ENCODE measurements around the gene NLRP6. TPM values are rescaled to one million over a fixed set of nuclear protein-coding genes. Genes with fewer than 3 reads are reported as not detected.

Gene NLRP6
- total and polyA plus RNA-seq, 9 donors, result 0.02 to 1.1 (median 0.20) TPM; not detected in 3

GRCh38 chr11:304061-304506 lies 25.9 kb downstream of the NLRP6 start:
- H3K27ac ChIP-seq, result no peak overlapping the region
- no peaks in the 10 kb centered on the region for H3K9me3 ChIP-seq
- peaks cover 3% of the 10 kb centered on the region for H3K4me1 ChIP-seq (ENCODE audit: insufficient read depth)
- TF ChIP-seq EP300 (IDR thresholded peaks at IDR 0.05) (no peak), POLR2A (IDR thresholded peaks at IDR 0.05) (no peak)
- H3K27me3 ChIP-seq, result no peaks in the 10 kb centered on the region
- H3K36me3 ChIP-seq, result no peaks in the 10 kb centered on the region
- DNase-seq, result peak in 4 of 5 donors; percentile 38 to 71 (median 60)
- 77 to 93% (median 79%) methylated on average over 52 of the region's 52 CpGs for WGBS, 3 donors
- H3K4me3 ChIP-seq, result no peak overlapping the region
- intact Hi-C loops (cut with DNase I), result loop anchor here in 2 of 4 donors (10.0 kb wide), 2 partner anchors 69 to 99 kb away; partner anchors contain the start of genes BET1L (in 1 of the 2), PSMD13 (in 1 of the 2), RIC8A (in 1 of the 2) and SIRT3 (in 1 of the 2)

DNA sequence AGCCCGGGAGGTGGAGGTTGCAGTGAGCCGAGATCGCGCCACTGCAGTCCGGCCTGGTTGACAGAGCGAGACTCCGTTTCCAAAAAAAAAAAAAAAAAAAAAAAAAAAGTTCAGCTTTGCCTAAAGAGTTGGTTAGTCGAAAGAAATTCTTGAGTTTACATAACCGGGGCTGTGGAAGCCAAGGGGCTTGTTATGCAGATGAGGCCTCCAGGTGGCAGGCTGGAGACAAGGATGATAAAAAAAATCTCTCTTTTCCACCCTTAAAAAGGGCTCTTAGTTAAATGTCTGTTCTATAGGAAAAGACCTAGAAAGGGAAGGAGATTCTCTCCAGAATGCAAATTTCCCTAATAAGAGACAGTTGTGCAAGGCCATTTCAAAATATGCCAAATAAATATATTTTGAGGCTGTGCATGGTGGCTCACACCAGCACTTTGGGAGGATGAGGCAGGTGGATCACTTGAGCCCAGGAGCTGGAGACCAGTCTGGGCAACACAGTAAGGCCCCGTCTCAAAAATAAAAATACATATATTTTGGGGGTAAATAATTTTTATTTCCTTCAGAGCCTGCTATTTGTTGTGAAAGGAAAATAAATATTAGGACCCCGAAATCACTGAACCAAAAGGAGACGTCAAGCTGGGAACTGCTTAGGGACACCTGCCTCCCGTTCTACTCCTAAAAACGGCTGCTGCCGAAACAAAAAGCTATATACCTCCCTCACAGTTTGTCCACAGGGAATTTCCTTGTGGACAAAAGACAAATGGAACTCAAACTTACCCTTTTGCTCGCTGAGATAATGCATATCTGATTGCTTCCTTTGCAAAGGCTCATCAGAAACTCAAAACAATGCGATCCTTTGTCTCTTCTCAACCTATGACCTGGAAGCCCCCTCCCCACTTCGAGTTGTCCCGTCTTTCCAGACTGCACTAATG lies 27.0 kb downstream of the NLRP6 start:
- intact Hi-C loops (cut with DNase I), result loop anchor here (5.0 to 10.0 kb wide), 4 partner anchors 52 to 142 kb away; partner anchors contain the start of genes BET1L (in 1 of the 4), PSMD13 (in 1 of the 4), RIC8A (in 1 of the 4) and SIRT3 (in 1 of the 4)
- DNase-seq, result peak; percentile 74 to 90 (median 83)
- TF ChIP-seq EP300 (IDR thresholded peaks at IDR 0.05) (no peak), POLR2A (IDR thresholded peaks at IDR 0.05) (peak; percentile 13)
- TF ChIP-seq, protein P1, sequence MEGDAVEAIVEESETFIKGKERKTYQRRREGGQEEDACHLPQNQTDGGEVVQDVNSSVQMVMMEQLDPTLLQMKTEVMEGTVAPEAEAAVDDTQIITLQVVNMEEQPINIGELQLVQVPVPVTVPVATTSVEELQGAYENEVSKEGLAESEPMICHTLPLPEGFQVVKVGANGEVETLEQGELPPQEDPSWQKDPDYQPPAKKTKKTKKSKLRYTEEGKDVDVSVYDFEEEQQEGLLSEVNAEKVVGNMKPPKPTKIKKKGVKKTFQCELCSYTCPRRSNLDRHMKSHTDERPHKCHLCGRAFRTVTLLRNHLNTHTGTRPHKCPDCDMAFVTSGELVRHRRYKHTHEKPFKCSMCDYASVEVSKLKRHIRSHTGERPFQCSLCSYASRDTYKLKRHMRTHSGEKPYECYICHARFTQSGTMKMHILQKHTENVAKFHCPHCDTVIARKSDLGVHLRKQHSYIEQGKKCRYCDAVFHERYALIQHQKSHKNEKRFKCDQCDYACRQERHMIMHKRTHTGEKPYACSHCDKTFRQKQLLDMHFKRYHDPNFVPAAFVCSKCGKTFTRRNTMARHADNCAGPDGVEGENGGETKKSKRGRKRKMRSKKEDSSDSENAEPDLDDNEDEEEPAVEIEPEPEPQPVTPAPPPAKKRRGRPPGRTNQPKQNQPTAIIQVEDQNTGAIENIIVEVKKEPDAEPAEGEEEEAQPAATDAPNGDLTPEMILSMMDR (IDR thresholded peaks at IDR 0.05), result peak; percentile 49 to 85 (median 82)
- no peaks in the 10 kb centered on the region for H3K9me3 ChIP-seq
- H3K36me3 ChIP-seq, result no peaks in the 10 kb centered on the region
- no peak overlapping the region for H3K4me3 ChIP-seq
- peaks cover 8% of the 10 kb centered on the region for H3K4me1 ChIP-seq (ENCODE audit: insufficient read depth)
- H3K27ac ChIP-seq, result no peak overlapping the region
- no peaks in the 10 kb centered on the region for H3K27me3 ChIP-seq
- 30 to 37% (median 36%) methylated on average over 19 of the region's 19 CpGs for WGBS, 3 donors

GRCh38 chr11:305844-306211 lies 27.6 kb downstream of the NLRP6 start:
- Histone ChIP-seq H3K36me3 (no peaks in the 10 kb centered on the region), H3K9me3 (no peaks in the 10 kb centered on the region), H3K27me3 (no peaks in the 10 kb centered on the region), H3K27ac (peak overlapping the region; percentile 30 to 92), H3K4me1 (ENCODE audit: insufficient read depth) (peaks cover 8% of the 10 kb centered on the region), H3K4me3 (no peak overlapping the region)
- DNase-seq, result no peak
- TF ChIP-seq, protein P1 (IDR thresholded peaks at IDR 0.05), result no peak
- no peak for TF ChIP-seq POLR2A (IDR thresholded peaks at IDR 0.05)
- TF ChIP-seq EP300 (IDR thresholded peaks at IDR 0.05), result no peak
- intact Hi-C loops (cut with DNase I), result loop anchor here (5.0 to 10.0 kb wide), 4 partner anchors 51 to 141 kb away; partner anchors contain the start of genes BET1L (in 1 of the 4), PSMD13 (in 1 of the 4), RIC8A (in 1 of the 4) and SIRT3 (in 1 of the 4)
- 86 to 92% (median 87%) methylated on average over 10 of the region's 10 CpGs for WGBS, 3 donors

GRCh38 chr11:306645-307371 lies 28.6 kb downstream of the NLRP6 start:
- no peaks in the 10 kb centered on the region for H3K27me3 ChIP-seq
- no peaks in the 10 kb centered on the region for H3K9me3 ChIP-seq
- DNase-seq, result peak in 2 of 5 donors; percentile 41 to 46
- peaks cover 9% of the 10 kb centered on the region for H3K4me1 ChIP-seq (ENCODE audit: insufficient read depth)
- 90 to 93% (median 93%) methylated on average over 17 of the region's 17 CpGs for WGBS, 3 donors
- H3K27ac ChIP-seq, result peak overlapping the region in 1 of 2 donors; percentile 92
- H3K4me3 ChIP-seq, result no peak overlapping the region
- H3K36me3 ChIP-seq, result no peaks in the 10 kb centered on the region
- TF ChIP-seq EP300 (IDR thresholded peaks at IDR 0.05) (no peak), POLR2A (IDR thresholded peaks at IDR 0.05) (no peak)
- TF ChIP-seq, protein P1 (IDR thresholded peaks at IDR 0.05), result no peak
- intact Hi-C loops (cut with DNase I), result loop anchor here (5.0 to 10.0 kb wide), 4 partner anchors 50 to 140 kb away; partner anchors contain the start of genes BET1L (in 1 of the 4), PSMD13 (in 1 of the 4), RIC8A (in 1 of the 4) and SIRT3 (in 1 of the 4)
